ENCODE data around the gene MAPRE2. TPM values are rescaled to one million over a fixed set of nuclear protein-coding genes. Genes with fewer than 3 reads are reported as not detected.

The MAPRE2 gene
- polyA plus RNA-seq, 1 donor from 2014 or later: 58.9 TPM

DNA sequence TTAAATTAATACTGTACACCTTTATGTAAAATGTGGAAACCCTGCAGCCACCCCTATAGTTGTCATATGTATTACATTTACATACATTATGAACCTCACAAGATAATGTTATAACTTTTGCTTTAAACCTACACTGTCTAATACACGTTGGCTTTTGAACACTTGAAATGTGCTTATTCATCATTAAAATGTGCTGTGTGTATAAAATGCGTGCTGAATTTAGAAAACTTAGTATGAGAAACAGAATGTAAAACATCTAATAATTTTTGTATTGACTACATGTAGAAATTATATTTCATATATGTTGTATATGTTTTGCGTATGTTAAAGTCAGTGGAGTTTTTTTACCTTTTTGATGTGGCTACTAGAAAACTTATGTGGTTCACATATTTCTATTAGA lies 68.8 kb downstream of the MAPRE2 start:
- Histone ChIP-seq H3K9ac (ENCODE audit: low read length) (no peak overlapping the region), H3K36me3 (ENCODE audit: insufficient read depth, low read length) (no peaks in the 10 kb centered on the region)

GRCh38 chr18:35110554-35111485 lies 69.6 kb downstream of the MAPRE2 start:
- Histone ChIP-seq H3K9ac (ENCODE audit: low read length) (no peak overlapping the region), H3K79me2 (replicated peaks; ENCODE audit: insufficient read depth, low read length) (peaks cover 28% of the 10 kb centered on the region), H3F3A (ENCODE audit: insufficient read depth, low read length, poor library complexity, severe bottlenecking) (peaks cover 7% of the 10 kb centered on the region), H3K36me3 (ENCODE audit: insufficient read depth, low read length) (no peaks in the 10 kb centered on the region), H3K4me3 (ENCODE audit: low read length) (no peak overlapping the region), H3K4me2 (ENCODE audit: low read length) (no peak overlapping the region), H4K20me1 (ENCODE audit: insufficient read depth) (no peaks in the 10 kb centered on the region), H3K27ac (ENCODE audit: low read length) (no peak overlapping the region), H3K9me2 (ENCODE audit: insufficient read depth, low read length) (no peaks in the 10 kb centered on the region), H2AFZ (ENCODE audit: low read depth, low read length) (no peak overlapping the region), H3K27me3 (ENCODE audit: insufficient read depth, low read depth, low read length) (no peaks in the 10 kb centered on the region), H3K9me3 (ENCODE audit: low read length) (no peaks in the 10 kb centered on the region)
- TF ChIP-seq CTCF (IDR thresholded peaks at IDR 0.05; ENCODE audit: poor library complexity, severe bottlenecking): no peak
- TF ChIP-seq POLR2AphosphoS5 (IDR thresholded peaks at IDR 0.05): no peak
- TF ChIP-seq EP300 (conservative IDR thresholded peaks at IDR 0.05; ENCODE audit: poor library complexity, severe bottlenecking): no peak
- no peak for TF ChIP-seq MXI1 (conservative IDR thresholded peaks at IDR 0.05; ENCODE audit: poor library complexity, severe bottlenecking)
- TF ChIP-seq TAF1 (IDR thresholded peaks at IDR 0.05; ENCODE audit: low read depth): no peak
- TF ChIP-seq, protein P1, sequence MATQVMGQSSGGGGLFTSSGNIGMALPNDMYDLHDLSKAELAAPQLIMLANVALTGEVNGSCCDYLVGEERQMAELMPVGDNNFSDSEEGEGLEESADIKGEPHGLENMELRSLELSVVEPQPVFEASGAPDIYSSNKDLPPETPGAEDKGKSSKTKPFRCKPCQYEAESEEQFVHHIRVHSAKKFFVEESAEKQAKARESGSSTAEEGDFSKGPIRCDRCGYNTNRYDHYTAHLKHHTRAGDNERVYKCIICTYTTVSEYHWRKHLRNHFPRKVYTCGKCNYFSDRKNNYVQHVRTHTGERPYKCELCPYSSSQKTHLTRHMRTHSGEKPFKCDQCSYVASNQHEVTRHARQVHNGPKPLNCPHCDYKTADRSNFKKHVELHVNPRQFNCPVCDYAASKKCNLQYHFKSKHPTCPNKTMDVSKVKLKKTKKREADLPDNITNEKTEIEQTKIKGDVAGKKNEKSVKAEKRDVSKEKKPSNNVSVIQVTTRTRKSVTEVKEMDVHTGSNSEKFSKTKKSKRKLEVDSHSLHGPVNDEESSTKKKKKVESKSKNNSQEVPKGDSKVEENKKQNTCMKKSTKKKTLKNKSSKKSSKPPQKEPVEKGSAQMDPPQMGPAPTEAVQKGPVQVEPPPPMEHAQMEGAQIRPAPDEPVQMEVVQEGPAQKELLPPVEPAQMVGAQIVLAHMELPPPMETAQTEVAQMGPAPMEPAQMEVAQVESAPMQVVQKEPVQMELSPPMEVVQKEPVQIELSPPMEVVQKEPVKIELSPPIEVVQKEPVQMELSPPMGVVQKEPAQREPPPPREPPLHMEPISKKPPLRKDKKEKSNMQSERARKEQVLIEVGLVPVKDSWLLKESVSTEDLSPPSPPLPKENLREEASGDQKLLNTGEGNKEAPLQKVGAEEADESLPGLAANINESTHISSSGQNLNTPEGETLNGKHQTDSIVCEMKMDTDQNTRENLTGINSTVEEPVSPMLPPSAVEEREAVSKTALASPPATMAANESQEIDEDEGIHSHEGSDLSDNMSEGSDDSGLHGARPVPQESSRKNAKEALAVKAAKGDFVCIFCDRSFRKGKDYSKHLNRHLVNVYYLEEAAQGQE (IDR thresholded peaks at IDR 0.05; ENCODE audit: borderline replicate concordance): no peak
- TF ChIP-seq RAD21 (conservative IDR thresholded peaks at IDR 0.05): no peak

More for the DNA sequence above, 68.8 kb downstream of the MAPRE2 start:
- Histone ChIP-seq H3K27me3 (ENCODE audit: insufficient read depth, low read depth, low read length) (no peaks in the 10 kb centered on the region), H3K79me2 (replicated peaks; ENCODE audit: insufficient read depth, low read length) (peaks cover 28% of the 10 kb centered on the region), H3K4me3 (ENCODE audit: low read length) (no peak overlapping the region), H3F3A (ENCODE audit: insufficient read depth, low read length, poor library complexity, severe bottlenecking) (peaks cover 7% of the 10 kb centered on the region), H2AFZ (ENCODE audit: low read depth, low read length) (no peak overlapping the region), H3K27ac (ENCODE audit: low read length) (no peak overlapping the region), H4K20me1 (ENCODE audit: insufficient read depth) (no peaks in the 10 kb centered on the region), H3K4me2 (ENCODE audit: low read length) (no peak overlapping the region), H3K9me3 (ENCODE audit: low read length) (no peaks in the 10 kb centered on the region), H3K9me2 (ENCODE audit: insufficient read depth, low read length) (no peaks in the 10 kb centered on the region)
- TF ChIP-seq POLR2AphosphoS5 (IDR thresholded peaks at IDR 0.05) (no peak), EZH2 (IDR thresholded peaks at IDR 0.05; ENCODE audit: borderline replicate concordance, insufficient read depth, low read length, poor library complexity, severe bottlenecking) (no peak), RAD21 (conservative IDR thresholded peaks at IDR 0.05) (no peak), EP300 (conservative IDR thresholded peaks at IDR 0.05; ENCODE audit: poor library complexity, severe bottlenecking) (no peak), TAF1 (IDR thresholded peaks at IDR 0.05; ENCODE audit: low read depth) (no peak), SMC3 (conservative IDR thresholded peaks at IDR 0.05; ENCODE audit: poor library complexity) (no peak), MXI1 (conservative IDR thresholded peaks at IDR 0.05; ENCODE audit: poor library complexity, severe bottlenecking) (no peak), CTCF (IDR thresholded peaks at IDR 0.05; ENCODE audit: poor library complexity, severe bottlenecking) (no peak)
- TF ChIP-seq, protein P1 (IDR thresholded peaks at IDR 0.05; ENCODE audit: borderline replicate concordance): no peak
